Renal cortical epithelial cell (primary cell): ENCODE measurements around the gene POU2F2. TPM values are rescaled to one million over a fixed set of nuclear protein-coding genes. Genes with fewer than 3 reads are reported as not detected.
A peak's percentile ranks its signal among the peaks of the same experiment; 100 is the strongest.

Experiments
- DNase-seq: peaks from one replicate; pipeline ENCODE4 v3.0.0-alpha.2; 2011; ENCODE audit warnings: low read depth
- total RNA-seq: library from RNA; depleted of rRNA; stranded (reverse); fragments of >200 nt; gene quantifications from 2 replicates; pipeline ENCODE4 v1.2.3, GENCODE V29; 2014

POU2F2 gene
- total RNA-seq, 1 donor from 2014 or later, result 0.25 TPM

DNA sequence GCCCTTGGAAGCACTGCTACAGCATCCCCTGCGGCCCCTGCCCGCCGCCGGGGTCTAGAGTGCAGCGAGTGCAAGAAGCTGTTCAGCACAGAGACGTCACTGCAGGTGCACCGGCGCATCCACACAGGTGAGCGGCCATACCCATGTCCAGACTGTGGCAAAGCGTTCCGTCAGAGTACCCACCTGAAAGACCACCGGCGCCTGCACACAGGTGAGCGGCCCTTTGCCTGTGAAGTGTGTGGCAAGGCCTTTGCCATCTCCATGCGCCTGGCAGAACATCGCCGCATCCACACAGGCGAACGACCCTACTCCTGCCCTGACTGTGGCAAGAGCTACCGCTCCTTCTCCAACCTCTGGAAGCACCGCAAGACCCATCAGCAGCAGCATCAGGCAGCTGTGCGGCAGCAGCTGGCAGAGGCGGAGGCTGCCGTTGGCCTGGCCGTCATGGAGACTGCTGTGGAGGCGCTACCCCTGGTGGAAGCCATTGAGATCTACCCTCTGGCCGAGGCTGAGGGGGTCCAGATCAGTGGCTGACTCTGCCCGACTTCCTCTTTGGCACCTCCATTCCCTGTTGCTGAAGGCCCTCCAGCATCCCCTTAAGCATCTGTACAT, 51.4 kb downstream of the POU2F2 start:
- no peak for DNase-seq

DNA sequence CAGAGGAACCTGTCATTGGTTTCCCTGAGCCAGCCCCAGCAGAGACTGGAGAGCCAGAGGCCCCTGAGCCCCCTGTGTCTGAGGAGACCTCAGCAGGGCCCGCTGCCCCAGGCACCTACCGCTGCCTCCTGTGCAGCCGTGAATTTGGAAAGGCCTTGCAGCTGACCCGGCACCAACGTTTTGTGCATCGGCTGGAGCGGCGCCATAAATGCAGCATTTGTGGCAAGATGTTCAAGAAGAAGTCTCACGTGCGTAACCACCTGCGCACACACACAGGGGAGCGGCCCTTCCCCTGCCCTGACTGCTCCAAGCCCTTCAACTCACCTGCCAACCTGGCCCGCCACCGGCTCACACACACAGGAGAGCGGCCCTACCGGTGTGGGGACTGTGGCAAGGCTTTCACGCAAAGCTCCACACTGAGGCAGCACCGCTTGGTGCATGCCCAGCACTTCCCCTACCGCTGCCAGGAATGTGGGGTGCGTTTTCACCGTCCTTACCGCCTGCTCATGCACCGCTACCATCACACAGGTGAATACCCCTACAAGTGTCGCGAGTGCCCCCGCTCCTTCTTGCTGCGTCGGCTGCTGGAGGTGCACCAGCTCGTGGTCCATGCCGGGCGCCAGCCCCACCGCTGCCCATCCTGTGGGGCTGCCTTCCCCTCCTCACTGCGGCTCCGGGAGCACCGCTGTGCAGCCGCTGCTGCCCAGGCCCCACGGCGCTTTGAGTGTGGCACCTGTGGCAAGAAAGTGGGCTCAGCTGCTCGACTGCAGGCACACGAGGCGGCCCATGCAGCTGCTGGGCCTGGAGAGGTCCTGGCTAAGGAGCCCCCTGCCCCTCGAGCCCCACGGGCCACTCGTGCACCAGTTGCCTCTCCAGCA, 52.1 kb downstream of the POU2F2 start:
- DNase-seq, result no peak

DNA sequence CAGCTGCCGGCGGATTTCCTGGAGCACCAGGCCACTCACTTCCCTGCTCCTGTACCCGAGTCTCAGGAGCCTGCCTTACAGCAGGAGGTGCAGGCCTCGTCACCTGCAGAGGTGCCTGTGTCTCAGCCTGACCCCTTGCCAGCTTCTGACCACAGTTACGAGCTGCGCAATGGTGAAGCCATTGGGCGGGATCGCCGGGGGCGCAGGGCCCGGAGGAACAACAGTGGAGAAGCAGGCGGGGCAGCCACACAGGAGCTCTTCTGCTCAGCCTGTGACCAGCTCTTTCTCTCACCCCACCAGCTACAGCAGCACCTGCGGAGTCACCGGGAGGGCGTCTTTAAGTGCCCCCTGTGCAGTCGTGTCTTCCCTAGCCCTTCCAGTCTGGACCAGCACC, 53.0 kb downstream of the POU2F2 start:
- no peak for DNase-seq

DNA sequence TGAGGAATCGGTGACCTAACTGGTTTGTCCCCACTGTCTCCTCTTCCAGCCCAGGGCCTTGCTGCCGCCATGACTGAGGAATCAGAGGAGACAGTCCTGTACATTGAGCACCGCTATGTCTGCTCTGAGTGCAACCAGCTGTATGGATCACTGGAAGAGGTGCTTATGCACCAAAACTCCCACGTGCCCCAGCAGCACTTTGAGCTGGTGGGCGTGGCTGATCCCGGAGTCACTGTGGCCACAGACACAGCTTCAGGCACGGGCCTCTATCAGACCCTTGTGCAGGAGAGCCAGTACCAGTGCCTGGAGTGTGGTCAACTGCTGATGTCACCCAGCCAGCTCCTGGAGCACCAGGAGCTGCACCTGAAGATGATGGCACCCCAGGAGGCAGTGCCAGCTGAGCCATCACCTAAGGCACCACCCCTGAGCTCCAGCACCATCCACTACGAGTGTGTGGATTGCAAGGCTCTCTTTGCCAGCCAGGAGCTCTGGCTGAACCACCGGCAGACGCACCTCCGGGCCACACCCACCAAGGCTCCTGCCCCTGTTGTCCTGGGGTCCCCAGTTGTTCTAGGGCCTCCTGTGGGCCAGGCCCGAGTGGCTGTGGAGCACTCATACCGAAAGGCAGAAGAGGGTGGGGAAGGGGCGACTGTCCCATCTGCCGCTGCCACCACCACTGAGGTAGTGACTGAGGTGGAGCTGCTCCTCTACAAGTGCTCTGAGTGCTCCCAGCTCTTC, 53.5 kb downstream of the POU2F2 start:
- DNase-seq, result no peak

DNA sequence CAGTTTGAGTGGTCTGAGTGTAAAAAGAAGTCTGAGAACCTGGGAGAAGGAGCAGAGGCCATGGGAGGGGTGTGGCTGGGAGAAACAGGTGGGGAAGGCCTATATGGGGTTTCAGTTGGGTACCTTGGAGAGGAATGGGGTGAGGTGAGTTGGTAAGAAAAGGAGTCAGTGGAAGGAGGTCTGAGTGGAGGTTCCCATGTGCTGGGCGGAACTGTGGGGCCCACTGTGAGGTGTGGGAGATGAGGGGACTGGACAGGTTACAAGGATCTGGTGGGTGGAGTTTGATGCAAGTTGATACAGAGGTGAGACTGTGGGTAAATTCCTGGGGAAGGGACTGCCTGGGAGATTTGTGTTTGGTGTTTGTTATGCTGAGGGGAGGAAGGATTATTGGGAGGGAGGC, 54.2 kb downstream of the POU2F2 start:
- DNase-seq, result no peak

DNA sequence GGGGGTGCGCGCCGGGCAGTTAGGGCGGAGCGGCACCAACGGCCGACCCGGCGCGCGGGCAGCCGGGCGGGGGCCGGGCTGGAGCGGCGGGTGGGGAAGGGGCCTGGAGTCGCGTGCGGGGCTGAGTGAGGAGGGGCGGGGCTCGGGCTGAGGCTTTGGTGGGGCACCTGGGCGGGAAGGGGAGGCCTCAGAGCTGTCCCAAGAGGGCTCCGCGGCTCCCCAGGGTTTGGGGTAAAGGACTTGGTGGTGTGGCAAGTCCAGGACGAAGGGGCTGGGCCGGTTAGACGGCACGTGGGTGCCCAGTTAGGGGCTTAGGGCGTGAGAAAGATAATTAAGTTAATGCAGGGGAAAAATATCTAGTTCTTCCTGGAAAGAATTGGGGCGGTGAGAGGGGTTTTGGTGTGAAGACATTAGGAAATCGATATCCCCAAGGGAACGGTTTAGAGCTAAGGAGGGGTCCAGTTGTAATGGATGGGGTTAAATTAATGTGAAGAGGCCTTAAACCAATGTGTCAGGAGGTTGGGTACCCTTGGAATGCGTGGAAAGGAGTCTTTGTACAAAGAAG, 55.8 kb downstream of the POU2F2 start:
- DNase-seq, result no peak

DNA sequence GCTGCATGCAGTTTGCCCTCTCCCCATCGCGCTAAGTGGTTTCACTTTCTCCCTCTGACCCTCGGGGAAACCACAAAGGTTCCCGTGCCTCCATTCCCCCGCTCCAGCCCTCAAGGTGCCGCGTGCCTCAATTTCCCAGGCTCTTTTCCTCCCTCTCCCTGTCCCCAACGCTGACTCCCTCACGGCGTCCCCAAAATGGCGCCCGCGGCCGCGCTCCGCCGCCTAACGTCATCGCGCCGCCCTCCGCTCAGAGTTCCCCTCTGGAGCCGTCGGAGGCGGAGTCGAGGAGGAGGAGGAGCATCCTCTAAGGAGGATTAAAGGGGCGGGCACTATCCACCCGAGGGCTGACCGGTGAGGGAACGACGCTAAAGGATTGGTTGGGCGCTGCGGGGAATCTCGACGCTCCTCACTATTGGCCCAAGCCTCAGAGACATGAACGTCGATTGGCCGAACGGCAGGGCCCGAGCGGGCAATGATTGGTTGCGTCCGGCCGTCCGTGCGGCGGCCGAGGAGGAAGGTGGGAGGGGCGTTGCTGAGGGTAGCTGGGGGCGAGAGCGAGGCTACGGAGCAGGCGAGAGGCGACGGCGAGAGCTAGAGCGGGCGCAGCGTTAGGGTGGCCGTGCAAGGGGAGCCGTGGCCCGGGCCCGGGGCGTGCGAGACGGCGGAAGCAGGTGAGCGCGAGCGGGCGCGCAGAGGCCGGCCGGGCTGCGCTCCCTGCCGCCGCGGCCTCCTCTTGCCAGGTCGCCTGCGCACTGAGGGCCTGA, 56.4 kb downstream of the POU2F2 start, which contains the start of gene ZNF574:
TSS of gene ZNF574 (plus strand) at position 551 of the 764 bp plus-strand sequence. CDS start 2,441 bp downstream, outside the sequence.
- peak; percentile 97 for DNase-seq

DNA sequence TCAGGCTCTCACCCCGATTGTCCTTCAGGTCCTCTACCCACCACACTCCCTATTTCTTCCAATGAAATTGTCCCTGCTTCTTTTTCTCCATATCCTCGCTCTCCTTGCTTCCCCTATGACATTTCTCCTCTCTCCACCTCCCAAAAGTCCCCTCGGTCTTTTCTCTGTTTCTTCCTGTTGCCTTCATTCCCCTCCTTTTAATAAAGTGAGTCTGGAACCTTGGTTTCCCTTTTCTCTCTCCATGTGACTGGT, 57.0 kb downstream of the POU2F2 start:
- peak; percentile 18 for DNase-seq

DNA sequence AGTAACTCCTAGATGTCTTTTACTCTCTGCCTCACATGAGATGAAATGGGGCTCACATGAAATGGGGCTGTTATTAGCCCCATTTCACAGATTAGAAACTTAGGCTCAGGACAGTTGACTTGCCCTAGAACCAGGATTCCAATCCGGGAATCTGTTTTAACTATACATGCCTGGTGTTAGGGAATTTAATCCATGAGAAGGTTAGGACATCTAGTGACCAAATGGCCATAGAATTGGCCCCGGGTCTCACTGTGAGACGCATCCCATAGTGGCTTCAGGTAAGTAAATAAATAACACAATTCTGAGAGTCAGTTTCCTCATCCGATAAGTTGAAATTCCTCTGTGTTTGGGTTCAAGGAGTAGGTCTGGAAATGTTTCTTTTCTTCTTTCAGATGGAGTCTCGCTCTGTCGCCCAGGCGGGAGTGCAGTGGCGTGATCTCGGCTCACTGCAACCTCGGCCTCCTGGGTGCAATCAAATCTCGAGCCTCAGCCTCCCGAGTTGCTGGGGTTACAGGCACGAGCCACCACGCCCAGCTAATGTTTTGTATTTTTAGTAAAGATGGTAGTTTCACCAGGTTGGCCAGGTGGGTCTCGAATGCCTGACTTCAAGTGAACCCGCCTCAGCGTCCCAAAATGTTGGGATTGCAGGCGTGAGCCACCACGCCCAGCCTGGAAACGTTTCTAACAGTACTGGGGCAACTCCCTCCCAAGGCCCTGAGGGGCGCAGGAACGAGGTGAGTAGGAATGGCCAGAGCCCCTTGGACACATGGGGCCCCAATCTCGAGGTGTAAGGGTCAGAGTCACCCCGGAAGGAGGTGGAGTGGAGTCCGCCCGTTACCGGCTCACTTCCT, 57.5 kb downstream of the POU2F2 start:
- DNase-seq, result no peak

DNA sequence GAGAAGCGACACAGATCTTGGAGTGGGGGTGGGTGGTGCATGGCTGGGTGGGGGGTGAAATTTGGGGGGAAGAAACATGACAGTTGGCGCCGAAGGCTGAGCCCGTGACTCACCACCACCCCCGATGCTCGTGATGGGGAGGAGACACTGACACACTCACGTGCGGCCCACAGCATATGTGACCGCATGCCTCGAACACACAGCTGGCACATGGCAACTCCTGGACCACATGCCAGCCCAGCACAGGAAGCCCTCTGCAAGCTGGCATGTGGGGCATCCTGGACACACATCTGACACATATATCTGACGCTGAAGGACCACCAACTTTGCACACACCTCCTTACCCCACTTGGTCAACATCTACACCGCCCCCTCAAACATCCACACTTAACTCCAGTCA, 61.0 kb downstream of the POU2F2 start:
- DNase-seq, result no peak

DNA sequence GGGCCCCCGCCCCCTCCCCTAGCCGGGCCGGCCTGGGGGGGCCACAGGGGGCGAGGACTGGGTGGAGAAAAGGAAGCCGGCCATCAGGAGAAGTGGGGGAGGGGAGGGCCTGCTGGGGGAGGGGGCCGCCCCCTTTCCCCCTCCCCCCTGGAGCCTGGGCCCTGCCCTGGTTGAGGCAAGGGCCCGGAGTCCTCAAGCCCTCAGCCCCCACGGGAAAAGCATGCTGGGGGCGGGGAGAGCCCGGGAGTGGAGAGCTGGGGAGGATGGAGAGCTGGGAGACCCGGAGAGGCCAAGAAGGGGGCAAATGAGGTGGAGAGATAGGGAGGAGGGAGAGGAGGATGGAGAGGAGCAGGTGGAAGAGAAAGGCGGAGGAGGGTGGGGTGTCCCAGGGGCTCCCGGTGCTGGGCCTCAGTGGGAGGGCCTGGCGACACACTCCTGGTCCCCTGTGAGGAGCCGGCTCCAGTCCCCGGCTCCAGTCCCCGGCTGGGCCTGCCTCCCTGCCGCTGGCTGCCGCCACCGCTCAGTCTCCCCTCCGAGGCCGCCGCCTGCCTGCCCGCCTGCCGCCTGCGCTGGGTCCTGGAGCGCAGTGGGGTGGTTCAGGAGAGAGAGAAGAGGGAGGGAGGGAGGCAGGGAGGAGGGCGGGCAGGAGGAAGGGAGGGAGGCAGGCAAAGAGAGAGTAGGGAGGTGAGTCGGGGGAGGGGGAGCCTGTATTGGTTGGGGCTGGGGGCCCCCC, 62.5 kb downstream of the POU2F2 start, which contains the start of gene GRIK5:
TSS of gene GRIK5 (minus strand) at position 588 of the 733 bp plus-strand sequence. CDS start 4,436 bp downstream, outside the sequence.
- no peak for DNase-seq

DNA sequence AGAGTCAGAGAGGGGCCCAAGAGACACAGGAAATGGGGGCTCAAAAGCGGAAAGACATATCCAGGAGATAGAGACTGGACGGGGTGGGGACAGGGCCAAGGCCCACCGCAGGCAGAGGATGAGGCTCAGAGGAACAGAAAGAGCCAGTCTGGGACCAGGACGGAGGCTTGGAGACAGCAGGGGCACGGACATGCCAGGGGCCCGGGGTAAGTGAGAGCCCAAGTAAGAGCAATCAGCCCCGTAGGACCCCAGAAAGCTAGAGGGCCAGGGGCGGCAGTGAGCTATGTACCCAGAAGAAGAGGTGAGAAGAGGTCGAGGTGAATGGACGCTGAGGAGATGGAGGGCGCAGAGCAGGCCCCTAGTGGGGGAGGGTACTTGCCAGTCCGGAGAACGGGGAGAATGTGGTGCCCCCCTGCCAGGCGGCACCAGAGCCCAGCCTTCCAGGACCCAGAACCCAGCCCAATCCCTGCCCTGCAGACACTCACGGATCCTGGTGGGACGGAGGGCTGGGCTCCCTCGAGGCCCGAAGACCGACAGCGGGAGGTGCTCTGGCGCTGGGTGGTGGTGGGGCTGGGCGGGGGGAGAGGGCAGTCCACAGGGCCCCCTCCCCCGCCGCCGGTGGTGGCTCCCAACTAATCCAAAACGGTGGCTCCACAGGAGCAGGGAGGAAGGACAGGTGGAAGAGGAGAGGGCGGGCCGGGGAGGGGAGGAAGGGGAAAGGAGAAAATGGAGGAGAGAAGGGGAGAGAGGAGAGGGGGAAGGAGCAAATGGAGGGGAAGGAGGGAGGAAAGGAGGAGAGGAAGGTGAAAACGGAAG, 63.3 kb downstream of the POU2F2 start:
- DNase-seq, result no peak

DNA sequence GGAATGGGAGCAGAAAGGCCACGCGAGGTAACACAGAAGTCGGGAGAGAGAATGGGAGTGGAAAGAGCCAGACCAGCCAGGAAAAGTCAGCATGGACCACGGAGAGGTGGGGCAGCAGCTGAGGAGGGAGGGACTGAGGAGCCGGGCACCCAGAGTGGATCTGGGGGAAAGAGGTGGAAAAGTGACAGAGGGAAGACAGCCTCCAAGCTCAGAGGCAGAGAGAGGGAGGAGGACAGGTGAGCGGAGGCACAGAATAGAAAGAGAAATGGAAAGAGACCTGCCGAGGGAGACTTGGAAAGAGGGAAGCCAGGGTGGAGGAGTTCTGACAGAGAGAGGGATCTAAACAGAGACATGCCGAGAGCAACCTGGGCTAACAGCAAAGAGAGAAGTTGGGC, 63.9 kb downstream of the POU2F2 start:
- DNase-seq, result no peak

DNA sequence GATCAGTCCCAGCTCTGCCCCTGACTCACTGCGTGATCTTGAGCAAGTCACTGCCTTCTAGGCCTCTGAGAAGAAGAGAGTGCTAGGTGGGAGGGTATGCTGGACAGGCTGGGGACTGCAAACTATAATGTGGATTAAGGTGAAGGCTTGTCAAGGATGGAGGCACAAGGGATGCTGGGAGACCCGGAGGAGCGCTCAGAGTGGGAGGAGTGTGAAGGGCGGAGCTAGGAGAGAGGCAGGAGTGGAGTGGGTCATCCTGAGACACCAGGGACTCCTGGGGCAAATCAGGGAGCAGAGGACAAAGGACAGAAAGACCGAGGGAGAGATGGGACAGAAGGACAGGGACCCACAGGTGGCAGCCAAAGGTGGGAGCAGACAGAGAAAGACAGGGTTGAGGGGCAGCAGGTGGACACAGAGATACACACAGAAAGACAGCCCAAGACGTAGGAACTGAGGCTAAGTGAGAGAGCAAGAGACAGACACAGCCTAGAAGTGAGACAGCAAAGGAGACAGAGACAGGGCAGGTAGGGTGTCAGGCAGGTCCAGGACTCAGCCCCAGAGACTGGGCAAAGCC, 64.8 kb downstream of the POU2F2 start:
- no peak for DNase-seq

DNA sequence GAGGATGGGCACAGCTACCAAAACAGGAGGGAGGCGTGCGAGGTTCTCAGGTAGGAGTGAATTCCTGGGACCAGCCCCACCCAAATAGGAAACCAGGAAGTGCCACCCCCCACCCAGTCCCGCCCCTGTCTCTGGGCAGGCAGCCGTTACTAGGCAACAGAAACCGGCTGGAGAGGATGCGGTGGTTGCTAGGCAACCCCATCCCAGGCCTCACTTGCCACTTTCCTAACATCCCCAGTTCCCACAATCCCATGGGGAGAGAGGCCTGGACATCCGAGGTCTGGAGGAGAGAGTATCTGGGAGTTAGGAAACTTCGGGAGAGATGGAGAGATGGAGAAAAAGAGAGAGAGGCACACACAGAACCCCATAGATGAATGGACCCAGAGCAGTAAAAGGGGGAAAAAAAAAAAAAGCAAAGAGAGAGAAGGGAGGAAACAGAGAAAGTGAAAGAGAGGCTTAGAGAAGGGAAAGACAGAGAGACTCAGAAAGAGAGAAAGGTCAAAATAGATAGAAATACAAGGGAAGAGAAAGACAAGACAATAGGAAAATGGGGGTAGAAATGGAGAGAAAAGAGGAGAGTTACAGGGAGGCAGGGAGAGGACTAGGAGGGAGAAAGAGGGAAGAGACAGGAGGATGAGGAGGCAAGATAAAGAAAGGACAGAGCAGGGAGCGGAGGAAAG, 66.0 kb downstream of the POU2F2 start:
- no peak for DNase-seq

DNA sequence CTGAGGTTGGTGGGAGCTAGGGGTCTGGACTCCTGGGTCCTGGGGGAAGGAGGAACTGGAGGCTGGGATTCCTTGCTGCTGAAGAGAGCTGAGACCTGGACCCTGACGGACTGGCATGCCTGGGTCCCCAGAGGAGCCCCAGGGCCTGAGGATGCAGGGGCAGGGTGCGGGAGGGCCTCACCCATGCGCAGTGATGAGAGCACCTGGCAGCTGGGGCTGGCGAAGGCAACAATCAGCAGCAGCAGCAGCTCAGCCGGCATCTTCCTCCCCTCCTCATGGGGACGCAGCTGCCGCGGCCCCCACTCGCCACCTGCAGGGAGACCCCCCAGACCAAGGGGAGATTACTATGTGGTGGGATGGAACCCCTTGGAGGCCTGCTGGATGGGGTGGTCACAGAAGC, 66.7 kb downstream of the POU2F2 start:
- no peak for DNase-seq

DNA sequence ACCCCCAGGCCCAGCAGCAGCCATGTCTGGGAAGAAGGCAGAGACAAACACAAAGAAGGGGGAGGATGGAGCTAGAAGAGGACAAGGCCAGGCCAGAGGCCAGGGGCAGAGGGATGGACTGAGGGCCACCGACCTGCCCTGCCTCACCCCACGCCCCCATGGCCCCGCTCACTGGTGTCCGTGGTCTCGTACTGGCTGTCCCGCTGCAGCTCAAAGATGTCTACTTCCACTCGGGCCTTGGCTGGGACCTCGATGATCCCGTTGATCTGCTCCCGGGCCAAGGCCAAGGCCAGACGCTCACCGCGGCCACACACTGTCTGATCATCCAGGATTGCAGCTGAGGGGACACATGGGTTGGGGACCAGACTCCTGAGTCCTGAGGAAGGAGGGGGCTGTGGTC, 67.2 kb downstream of the POU2F2 start:
- DNase-seq, result no peak

DNA sequence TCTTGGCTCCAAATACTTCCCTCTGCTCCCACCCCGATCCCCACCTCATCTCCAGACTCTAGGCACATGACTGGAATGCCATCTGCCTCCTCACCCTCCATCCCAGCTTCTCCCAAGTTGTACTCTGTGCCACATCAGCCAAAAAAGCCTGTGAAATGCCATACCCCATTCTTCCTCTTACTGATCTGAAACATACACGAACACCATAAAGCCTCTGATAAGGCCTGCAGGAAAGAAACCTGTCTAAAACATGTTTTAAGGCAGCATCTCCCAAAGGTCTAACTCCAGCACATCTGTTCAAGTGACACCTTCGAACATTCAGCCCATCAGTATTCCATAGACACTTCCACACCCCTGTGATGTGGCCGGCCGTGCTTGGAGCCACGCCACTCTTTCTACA, 67.8 kb downstream of the POU2F2 start:
- DNase-seq, result no peak
